RPMI7951 (cell line): Measurements from ENCODE around the gene SERGEF. TPM values are rescaled to one million over a fixed set of nuclear protein-coding genes. Genes with fewer than 3 reads are reported as not detected.

Experiments
- DNase-seq: peaks from one replicate; pipeline ENCODE4 v3.0.0-alpha.2; 2012; ENCODE audit warnings: low read depth
- total RNA-seq: library from RNA; depleted of rRNA; stranded (reverse); fragments of >200 nt; shearing (Covaris generic); gene quantifications from 2 replicates; pipeline ENCODE4 v1.2.3, GENCODE V29; 2014

The SERGEF gene
- total RNA-seq, 1 experiment from 2014 or later: 15.6 TPM

DNA sequence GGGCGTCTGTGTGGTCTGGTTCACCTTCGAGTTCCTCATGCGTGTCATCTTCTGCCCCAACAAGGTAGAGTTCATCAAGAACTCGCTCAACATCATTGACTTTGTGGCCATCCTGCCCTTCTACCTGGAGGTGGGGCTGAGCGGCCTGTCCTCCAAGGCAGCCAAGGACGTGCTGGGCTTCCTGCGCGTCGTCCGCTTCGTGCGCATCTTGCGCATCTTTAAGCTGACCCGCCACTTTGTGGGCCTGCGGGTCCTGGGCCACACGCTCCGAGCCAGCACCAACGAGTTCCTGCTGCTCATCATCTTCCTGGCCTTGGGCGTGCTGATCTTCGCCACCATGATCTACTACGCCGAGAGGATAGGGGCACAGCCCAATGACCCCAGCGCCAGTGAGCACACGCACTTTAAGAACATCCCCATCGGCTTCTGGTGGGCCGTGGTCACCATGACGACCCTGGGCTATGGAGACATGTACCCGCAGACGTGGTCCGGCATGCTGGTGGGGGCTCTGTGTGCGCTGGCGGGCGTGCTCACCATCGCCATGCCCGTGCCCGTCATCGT lies 240.9 kb downstream of the SERGEF start:
- DNase-seq: no peak

DNA sequence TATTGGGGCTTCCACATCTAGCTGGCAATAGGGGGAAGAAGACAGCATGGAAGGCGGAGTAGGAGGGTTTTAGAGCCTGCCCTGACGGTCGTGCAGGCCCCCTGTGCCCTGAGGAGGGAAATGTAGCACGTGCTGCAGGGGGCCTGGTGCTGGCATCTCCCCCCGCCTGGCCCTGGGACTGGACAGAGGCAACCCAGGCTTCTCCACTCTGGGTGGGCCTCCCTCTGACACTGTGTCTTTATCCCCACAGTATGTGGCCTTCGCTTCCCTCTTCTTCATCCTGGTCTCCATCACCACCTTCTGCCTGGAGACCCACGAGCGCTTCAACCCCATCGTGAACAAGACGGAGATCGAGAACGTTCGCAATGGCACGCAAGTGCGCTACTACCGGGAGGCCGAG lies 241.4 kb downstream of the SERGEF start:
- DNase-seq: no peak

DNA sequence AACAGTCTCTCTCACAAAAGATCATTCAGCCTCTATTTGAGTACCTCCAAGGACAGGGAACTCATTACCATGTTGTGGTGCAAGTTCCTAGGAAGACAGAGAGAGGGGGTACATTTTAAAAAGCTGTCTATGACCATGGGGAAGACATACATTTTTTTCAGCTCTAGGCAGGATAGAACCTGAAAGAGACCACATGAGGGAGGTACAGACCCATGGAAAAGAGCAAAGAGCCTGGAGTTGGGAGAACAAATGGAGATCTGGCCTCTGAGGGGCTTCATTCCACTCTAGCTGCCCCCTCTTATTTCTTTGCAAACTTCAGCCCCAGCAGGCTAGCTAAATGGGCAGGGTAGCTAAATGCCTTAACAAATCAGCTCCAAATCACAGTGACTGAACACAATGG lies 241.9 kb downstream of the SERGEF start:
- DNase-seq: no peak

DNA sequence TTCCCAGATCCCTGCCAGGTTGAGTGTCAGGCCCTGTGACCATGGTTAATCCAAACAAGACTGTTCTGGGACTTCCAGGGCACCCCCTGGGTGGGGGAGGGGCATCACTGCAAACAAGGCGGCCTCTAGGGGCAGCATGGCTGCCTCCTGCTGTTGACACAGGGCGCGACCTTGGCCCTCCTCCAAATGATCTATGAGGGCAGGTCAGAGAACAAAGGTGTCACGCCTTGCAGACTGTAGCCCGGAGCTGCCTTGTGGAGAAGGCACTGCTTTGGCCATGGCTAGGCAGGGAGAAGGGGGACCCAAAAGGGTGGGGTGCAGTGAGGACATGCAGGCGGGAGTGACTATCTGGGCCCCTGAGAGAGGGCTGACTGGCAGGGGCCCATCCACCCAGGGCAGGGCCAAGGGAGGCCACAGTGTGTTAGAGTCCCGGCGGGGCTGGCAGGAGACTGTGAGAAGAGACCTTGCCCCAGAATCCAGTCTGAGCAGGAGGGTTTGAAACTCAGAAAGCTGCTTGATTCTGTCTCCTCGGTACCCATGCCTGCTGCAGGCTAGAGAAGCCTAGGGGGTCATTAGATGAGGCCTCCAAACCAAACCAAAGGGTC lies 242.7 kb downstream of the SERGEF start:
- DNase-seq: no peak

DNA sequence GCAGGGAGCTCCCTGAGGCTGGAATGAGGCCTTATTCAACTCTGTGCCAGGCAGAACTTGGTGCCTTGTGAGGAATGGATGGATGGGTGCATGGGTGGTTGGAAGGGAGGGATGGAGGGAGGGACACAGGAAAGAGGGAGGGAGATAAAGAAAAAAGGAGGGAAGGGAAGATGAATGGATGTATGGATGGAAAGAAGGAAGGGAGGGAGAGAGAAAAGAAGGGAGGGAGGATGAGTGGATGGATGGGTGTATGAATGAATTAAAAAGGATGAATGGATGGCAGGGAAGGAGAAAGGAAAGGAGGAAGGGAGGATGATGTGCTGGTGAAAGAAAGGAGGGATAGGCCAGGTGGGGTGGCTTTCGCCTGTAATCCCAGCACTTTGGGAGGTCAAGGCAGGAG lies 243.6 kb downstream of the SERGEF start:
- DNase-seq: no peak

DNA sequence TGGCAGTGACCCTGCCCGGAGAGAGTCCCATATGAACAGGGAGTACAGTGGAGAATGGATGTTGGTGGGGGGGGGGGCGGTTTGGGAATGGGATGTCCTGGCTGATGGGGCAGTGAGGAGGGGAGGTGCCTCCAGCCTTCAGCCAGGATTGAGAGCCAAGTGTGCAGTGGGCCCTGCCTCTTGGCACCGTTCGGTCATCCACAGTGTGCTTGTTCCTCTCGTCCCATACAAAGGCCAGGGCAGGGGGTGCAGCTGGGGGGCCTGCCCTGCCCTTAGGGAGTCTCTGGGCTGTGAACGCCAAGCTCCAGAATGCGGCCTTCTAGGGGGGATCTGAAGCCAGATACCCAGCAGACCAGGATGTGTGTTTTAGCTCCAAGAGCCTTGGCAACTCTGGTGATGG lies 244.3 kb downstream of the SERGEF start:
- DNase-seq: no peak

DNA sequence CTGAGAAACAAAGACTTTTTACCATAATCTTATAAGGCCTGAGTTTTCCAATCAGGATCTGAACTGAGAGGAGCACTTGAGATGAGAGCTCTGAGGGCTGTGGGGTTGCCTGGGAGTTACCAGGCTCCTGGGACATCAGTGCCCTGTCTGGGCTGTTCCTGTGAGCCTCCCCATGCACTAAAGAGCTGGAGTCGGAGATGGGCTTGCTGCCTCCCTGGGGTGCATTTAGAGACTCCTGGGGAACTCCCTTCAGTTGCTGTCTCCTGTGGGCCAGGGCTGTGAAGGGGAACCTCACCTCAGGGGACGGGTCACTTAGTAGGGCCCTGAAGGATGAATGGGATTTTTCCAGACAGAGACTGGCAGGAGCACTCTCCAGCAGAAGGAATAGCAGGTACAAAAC lies 244.9 kb downstream of the SERGEF start:
- no peak for DNase-seq

DNA sequence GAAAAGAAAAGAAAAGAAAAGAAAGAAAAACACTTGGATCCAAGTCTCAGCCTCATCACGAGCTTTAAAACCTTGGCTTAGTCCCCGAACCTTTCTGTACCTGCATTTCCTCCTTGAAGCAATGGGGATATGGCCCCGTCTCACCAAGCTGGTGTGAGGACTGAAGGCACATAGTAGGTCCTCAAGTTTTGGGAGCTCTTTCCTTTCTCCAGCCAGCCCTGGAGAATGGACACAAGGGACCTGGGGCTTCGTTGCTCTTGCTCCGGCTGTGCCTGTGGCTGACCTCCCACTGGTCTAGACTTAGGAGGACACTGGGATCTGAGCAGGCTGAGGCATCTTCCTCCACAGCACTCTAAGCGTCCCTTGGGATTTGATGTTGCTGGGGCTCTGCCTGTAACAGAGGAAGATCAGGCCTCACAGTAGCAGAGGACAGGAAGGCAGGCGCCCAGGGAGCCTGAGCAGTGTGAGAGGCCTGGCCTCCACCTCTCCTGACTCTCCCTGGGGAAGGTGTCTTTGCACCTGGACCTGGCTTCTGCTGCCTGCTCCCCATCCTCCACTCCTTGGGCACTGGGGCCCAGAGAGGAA lies 245.5 kb downstream of the SERGEF start:
- no peak for DNase-seq

DNA sequence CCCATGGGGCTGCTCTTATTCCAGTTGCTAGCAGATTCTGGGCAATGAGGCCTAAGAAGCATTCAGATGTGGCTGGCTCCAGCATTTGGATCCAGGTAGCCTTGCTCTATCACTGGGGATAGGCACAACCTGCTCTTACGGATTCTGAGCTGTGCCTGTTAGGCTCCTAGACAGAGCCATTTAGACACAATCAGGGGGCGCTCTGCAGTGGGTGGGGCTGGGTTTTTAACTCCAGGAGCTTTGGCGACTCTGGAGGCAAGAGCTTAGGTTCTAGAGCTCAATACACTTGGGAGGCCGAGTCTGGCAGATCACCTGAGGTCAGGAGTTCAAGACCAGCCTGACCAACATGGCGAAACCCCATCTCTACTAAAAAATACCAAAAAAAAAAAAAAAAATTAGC lies 246.3 kb downstream of the SERGEF start:
- DNase-seq: no peak

DNA sequence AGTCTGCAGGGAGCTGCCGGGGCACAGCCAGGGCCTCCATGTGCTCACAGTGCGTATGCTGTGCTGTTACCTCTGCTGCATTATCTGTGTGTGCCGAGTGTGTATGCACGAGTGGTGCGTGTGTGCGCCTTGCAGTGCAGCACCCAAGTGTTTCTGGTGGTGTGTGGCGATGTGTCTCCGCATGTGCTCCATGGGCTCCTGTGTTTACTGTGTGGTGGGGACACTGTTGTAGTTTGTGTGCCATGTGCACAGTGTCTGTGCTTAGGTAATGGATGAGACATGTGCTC lies 246.8 kb downstream of the SERGEF start:
- DNase-seq: no peak

DNA sequence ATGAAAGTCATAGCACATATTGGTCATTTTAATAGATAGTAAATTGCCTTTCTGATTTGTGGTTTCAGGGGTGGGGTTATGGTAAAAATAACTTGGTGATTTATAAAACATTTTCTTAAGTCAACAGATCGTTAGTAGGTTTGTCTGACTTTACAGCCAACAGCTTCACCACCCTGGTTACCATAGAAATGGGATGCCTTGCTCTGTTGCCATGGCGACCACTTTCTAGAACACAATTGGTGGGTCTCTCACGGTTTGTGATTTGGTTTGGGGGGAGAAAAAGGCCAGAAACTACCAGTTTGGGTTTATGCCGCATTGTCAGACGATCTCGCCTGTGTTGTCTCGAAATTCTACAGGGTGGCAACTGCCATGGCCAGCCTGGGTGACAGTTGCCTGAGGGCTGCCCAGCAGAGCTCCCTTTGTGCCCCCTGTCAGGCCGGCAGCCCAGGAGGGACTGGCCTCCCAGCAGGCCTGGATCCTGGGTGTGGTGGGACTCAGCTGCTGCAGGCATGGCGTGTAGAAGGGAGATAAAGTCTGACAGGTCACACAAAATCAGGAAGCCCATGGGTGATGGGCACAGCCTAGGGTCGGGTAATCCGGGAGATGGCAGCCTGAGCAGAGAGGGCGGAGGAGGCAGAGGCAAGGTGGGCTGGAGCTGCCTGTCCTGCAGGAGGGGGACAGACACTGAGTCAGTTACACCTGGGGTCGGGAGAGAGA lies 247.3 kb downstream of the SERGEF start:
- no peak for DNase-seq

DNA sequence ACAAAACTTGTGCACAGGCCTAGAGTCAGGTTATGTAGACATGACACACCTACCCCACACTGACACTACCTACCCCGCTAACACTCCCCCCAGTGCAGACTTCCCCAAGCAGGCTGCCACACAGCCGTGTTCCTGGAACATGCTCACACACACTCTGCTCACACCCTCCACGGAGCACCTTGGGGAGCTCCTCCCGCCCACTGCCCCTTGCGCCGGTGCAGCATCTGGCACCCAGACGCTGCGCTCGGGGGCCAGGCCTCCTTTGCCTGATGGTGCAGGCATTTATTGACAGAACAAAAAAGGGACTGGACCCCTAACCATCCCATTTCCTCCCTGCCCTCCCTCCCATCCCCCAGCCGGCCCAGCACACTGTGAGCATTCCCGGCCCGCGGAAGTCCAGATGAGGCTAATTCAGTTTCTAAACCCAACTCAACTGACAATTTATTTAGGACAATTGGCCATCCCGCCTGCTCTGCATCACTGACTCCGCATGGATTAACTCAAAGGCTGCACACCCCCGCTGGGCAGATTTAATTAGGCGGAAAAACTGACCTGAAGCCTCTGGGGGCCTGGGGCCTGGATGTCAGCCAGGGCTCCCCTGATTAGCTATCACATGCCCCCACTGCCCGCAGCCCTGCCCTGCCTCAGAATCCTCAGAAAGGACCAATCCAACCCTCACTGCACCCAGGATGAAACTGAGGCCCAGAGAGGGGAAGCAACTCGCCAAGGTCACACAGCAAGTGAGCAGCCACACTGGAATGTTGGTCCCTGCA lies 248.2 kb downstream of the SERGEF start:
- no peak for DNase-seq

DNA sequence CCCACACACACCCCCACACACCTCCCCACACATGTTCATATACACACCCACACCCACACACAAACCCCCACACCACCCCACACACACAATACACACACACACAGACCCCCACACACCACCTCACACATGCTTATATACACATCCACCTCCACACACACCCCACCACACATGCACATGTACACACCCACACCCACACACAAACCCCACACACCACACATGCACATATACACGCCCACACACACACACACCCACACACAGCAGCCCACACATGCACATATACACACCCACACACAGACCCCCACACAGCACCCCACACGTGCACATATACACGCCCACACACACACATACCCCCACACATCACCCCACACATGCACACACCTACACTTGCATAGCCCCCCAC lies 249.1 kb downstream of the SERGEF start:
- no peak for DNase-seq

DNA sequence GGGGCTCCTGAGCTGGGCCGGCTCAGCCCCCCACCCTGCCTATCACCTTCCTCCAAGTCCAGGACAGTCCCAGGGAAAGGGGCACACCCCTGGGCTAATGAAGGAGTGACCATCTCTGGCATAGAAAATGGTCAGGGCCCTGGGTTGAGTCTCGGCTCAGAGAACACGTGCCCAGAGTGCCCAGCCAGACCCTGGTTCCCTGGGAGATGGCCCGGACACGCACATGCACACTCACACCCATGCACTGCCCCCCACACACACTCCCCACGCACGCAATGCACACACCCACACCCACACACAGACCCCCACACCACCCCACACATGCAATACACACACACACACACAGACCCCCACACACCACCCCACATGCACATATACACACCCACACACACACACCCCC lies 249.6 kb downstream of the SERGEF start:
- no peak for DNase-seq

DNA sequence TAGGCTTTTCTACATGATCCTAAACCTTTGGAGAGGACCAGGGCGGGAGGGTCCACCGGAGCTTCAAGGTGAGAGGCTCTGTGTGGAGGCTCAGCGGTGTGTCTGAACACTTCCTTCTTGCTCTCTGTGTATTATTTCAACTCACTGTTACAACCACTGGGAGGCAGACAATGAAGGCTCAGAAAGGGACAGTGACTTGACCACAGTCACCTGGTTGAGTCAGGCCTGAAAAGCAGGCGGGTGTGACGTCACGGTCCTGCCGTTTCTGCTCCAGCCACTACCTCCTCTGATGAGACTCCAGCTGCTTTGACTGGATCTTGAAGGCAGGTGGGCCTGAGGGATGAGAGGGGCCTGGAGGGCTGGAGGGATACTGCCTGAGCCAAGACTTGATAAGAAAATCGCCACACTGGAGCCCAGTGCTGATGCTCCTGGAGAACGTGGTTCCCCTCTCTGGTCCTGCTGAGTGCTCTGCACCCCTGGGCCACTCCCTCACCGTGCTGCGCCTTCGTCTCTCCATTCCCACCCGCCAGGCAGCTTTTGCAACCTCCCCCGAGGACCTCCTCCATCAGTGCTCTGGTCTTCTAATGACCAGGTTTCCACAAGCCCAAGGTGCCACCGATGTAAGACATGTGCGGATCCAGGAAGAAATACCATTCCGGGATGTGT lies 250.4 kb downstream of the SERGEF start:
- DNase-seq: no peak

DNA sequence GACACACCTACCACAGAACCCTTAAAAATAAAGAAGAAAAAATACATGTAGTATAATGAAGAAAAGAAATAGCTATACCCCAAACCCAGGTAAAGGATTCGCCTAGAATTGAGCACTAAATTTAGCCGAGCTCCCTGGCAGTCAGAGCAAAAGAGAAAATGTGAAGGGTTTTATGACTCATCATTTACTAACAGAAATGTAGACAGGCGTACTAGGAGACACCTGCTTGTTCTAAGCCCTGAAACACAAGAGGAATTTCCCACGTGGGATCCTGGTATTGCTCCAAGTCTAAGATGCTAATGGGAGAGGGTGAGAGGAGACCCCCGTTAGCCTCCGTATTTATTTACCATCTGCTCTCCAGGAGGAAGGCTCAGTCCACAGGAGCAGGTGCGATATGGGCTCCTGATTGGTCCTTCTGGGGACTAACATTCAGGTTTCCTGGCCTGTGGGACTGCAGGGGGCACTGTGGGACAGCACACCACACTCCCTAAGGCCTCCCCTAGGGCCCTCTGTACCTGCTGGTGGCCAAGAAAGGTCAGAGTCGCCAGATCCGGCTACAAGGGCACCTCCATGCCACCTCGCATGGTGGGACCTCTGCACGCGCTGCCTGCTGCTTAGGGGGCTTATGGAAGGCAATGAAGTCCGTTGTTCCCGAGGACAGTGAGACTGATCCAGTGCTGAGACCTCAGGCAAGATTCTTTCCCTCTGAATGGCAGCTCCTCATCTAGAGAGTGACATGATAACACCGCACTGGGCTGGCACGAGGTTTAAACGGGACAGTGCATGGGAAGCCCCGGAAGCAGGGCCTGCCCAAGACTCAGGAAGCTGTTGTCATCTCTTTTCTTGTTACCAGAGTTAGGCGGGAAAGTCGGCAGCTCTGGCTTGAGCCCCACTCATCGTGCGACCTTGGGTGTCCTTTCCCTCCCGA lies 252.5 kb downstream of the SERGEF start:
- DNase-seq: peak; percentile 17

DNA sequence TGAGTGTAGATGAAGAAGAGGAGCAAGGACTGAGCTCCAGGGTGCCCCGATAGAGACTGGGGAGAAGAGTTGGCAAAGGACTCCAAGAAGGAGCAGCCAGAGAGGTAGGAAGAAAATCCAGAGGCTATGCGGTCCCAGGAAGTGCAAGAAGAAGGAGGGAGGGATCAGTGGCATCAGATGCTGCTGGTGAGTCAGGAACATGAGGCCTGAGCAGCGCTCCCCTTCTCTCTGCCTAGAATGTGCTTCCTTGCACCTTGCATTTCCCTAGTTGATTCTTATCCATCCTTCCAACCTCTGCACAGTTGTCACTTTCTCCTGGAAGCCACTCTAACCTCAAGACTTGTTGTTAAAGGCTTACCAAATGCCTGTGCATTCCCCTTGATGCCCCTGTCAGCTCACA lies 257.0 kb downstream of the SERGEF start:
- no peak for DNase-seq

DNA sequence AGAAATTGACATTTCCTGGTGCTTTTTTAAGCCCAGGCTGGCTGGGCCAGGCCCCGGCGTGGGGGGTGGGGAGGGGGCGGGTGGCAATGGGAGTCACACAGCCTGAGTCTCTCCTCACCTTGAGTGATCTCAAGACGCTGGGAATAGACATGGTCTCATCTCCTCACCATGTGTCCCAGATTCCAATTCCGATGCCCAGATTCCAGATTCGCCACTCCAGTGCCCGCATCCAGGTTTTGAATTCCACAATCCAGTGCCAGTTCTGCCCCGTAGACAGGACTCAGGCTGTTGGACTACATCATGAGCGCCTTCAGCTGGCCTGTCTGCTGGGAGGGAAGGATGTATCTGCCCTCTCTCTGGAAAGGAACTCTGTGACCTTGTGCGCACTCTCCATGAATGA lies 259.2 kb downstream of the SERGEF start:
- DNase-seq: no peak

DNA sequence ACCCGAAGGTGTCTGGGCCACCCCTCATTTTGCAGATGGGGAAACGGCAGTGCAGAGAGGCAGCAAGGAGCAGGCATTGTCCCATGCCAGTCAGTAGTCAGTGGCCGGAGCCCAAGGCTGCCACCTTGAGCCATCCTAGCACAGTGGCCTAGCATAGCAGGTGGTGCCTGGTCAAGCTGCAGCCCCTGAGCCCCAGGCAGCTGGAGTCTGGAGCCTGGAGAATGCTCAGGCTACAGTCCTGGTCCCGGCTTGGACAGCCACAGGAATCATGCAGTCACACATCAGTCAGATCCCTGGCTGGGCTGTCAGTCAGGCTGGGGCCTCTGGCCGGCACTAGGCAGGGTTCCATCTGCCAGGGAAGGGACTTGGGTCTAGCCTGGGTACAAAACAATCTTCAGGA lies 259.7 kb downstream of the SERGEF start:
- no peak for DNase-seq

DNA sequence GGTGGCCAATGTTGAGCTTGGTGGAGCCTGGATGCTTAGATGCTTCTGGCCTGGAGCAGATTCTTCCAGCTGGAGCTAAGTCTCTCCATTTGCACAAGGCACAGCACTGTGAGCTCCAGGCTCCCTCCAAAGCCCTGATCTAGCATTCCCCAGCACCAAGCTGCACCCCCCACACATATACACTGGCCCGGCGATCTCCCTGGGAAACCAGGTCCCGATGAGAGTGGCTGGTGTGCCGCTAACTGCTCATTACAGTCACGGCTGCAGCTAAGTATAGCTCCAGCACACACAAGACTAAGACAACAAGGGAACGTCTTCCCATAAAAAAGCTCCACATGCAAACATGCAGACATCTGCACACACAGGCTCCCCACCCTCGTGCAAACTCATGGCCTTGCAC lies 260.7 kb downstream of the SERGEF start:
- no peak for DNase-seq

DNA sequence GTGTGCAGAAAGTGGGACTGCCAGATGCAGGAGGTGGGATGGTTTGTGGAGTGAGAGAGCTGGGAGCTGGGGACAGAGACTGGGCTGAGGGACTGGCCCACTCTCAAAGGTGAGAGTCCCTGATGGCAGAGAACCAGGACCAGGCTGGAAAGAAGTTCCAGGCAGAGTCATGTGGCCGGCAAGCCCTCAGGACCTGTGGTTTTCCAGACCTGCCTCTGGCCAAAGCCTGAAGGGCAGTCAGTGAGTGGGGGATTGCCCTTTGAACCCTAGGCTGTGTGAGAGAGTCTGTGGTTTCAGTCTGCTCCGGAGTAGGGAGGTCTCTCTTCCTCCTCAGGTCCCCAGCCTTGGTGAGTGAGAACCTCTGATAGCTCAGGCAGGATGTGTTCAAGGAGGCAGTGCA lies 261.3 kb downstream of the SERGEF start:
- DNase-seq: no peak
